Fibroblast of lung (primary cell): Measurements from ENCODE around the gene MYO10. TPM values are rescaled to one million over a fixed set of nuclear protein-coding genes. Genes with fewer than 3 reads are reported as not detected.

Experiments
- DNase-seq, 2 donors: peaks; one replicate each; pipeline versions ENCODE4 v3.0.0 to v3.0.0-alpha.2; 2010; ENCODE audit warnings: low read depth in 2 of 2
- H2AFZ ChIP-seq: 2 replicates; pipeline ENCODE4 v1.5.1; 2012; ENCODE audit warnings: low read length, control low read depth, inconsistent platforms
- H3K27ac ChIP-seq: 2 replicates; pipeline ENCODE4 v1.5.1; 2011; ENCODE audit warnings: low read length, control low read depth; ENCODE audit not compliant: insufficient read depth
- H3K27me3 ChIP-seq: 2 replicates; pipeline ENCODE4 v1.5.1; 2011; ENCODE audit warnings: mild to moderate bottlenecking, low read length; ENCODE audit not compliant: control insufficient read depth, insufficient read depth
- H3K36me3 ChIP-seq: 2 replicates; pipeline ENCODE4 v1.5.1; 2011; ENCODE audit warnings: low read length; ENCODE audit not compliant: control insufficient read depth, insufficient read depth
- H3K4me1 ChIP-seq: 2 replicates; pipeline ENCODE4 v1.5.1; 2011; ENCODE audit warnings: low read length; ENCODE audit not compliant: control insufficient read depth, insufficient read depth; ENCODE audit errors: extremely low read depth
- H3K4me2 ChIP-seq: 2 replicates; pipeline ENCODE4 v1.5.1; 2011; ENCODE audit warnings: low read length, control low read depth; ENCODE audit not compliant: insufficient read depth; ENCODE audit errors: extremely low read depth
- H3K4me3 ChIP-seq, 4 experiments: fragments of 200-600 bp in 1 of 4; sonication (generic) in 1 of 4; replicated peaks in 1 of 4; 2 replicates each; pipeline ENCODE4 v1.5.1; 2011 to 2016; ENCODE audit warnings: low read length in 4 of 4, low read depth in 3 of 4, mild to moderate bottlenecking in 3 of 4, control low read depth in 2 of 4, inconsistent platforms in 1 of 4, mixed read lengths in 1 of 4; ENCODE audit not compliant: insufficient read depth in 1 of 4; ENCODE audit errors: control extremely low read depth in 1 of 4
- H3K79me2 ChIP-seq: 2 replicates; pipeline ENCODE4 v1.5.1; 2012; ENCODE audit warnings: mild to moderate bottlenecking, low read length, inconsistent platforms; ENCODE audit not compliant: control insufficient read depth, insufficient read depth
- H3K9ac ChIP-seq: 2 replicates; pipeline ENCODE4 v1.5.1; 2011; ENCODE audit warnings: mild to moderate bottlenecking, low read length, control low read depth; ENCODE audit not compliant: insufficient read depth
- H3K9me3 ChIP-seq: 2 replicates; pipeline ENCODE4 v1.5.1; 2012; ENCODE audit warnings: low read depth, low read length; ENCODE audit not compliant: control insufficient read depth, insufficient read depth
- H4K20me1 ChIP-seq: 2 replicates; pipeline ENCODE4 v1.5.1; 2011; ENCODE audit warnings: low read length; ENCODE audit not compliant: control insufficient read depth, insufficient read depth; ENCODE audit errors: extremely low read depth
- CTCF ChIP-seq, 2 donors: IDR thresholded peaks in 1 of 2; conservative IDR thresholded peaks in 1 of 2; 1 replicate in 1 of 2; 2 replicates in 1 of 2; pipeline ENCODE4 v1.5.1; 2011 to 2012; ENCODE audit warnings: low read length in 2 of 2, control low read depth in 1 of 2, inconsistent platforms in 1 of 2, low read depth in 1 of 2, mild to moderate bottlenecking in 1 of 2
- EZH2 ChIP-seq: IDR thresholded peaks from 2 replicates; pipeline ENCODE4 v1.5.1; 2012; ENCODE audit warnings: low read length, control low read depth, mild to moderate bottlenecking; ENCODE audit errors: missing control alignments
- polyA plus RNA-seq, 2 donors: library from polyadenylated mRNA; depleted of rRNA in 1 of 2; stranded (reverse) in 1 of 2; unstranded in 1 of 2; fragments of >200 nt; gene quantifications; 2 replicates each; pipeline ENCODE4 v1.2.1, GENCODE V29; 2011 to 2012; ENCODE audit warnings: missing spikeins in 1 of 2
- total RNA-seq: library from RNA; depleted of rRNA; stranded (reverse); fragments of >200 nt; gene quantifications from 2 replicates; pipeline ENCODE4 v1.2.1, GENCODE V29; 2014

The MYO10 gene
- total and polyA plus RNA-seq, 2 donors (not counting 1 experiment from before 2014, with no cell fraction given), result 16.6 to 82.2 TPM

DNA sequence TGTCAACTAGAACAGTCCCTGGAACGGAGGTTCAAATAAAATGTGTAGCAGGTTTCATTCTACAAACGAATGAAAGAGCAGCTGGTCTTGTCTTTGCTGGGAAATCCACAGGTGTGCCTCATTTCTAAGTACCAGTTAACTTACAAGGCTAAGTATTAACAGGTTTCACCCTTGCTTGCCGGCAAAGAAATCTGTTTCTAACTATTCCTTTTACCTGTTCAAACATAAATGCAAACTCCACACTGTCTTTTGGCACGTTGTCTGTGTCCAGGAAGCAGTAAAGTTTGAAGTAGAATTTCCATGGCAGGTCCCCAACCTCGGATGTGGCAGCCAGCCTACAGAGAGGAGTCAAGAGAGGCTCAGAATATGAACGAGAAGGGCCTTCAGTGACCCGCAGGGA is 264.9 kb downstream of the MYO10 start:
- DNase-seq, result no peak
- H3K9me3 ChIP-seq, result no peaks in the 10 kb centered on the region
- H3K4me2 ChIP-seq, result no peak overlapping the region
- H3K27ac ChIP-seq, result no peak overlapping the region
- no peak overlapping the region for H2AFZ ChIP-seq
- H3K4me3 ChIP-seq, result no peak overlapping the region
- H3K27me3 ChIP-seq, result no peaks in the 10 kb centered on the region
- H3K9ac ChIP-seq, result no peak overlapping the region
- H3K36me3 ChIP-seq, result peaks cover 29% of the 10 kb centered on the region
- H3K4me1 ChIP-seq, result peaks cover 4% of the 10 kb centered on the region
- no peak for TF ChIP-seq CTCF (conservative IDR thresholded peaks at IDR 0.05 in 1 of 2, IDR thresholded peaks at IDR 0.05 in 1 of 2; ENCODE audit: low read depth in 1 of 2, low read length in 2 of 2)
- TF ChIP-seq EZH2, result no peak
- no peaks in the 10 kb centered on the region for H4K20me1 ChIP-seq
- H3K79me2 ChIP-seq, result no peaks in the 10 kb centered on the region

GRCh38 chr5:16669776-16670175 is 266.3 kb downstream of the MYO10 start:
- H2AFZ ChIP-seq, result no peak overlapping the region
- H3K79me2 ChIP-seq, result no peaks in the 10 kb centered on the region
- H3K9ac ChIP-seq, result no peak overlapping the region
- H4K20me1 ChIP-seq, result no peaks in the 10 kb centered on the region
- no peaks in the 10 kb centered on the region for H3K9me3 ChIP-seq
- no peak overlapping the region for H3K4me2 ChIP-seq
- no peak overlapping the region for H3K4me3 ChIP-seq
- no peak overlapping the region for H3K27ac ChIP-seq
- peaks cover 4% of the 10 kb centered on the region for H3K4me1 ChIP-seq
- DNase-seq, result peak; percentile 79 to 91
- TF ChIP-seq EZH2 (no peak), CTCF (conservative IDR thresholded peaks at IDR 0.05 in 1 of 2, IDR thresholded peaks at IDR 0.05 in 1 of 2; ENCODE audit: low read depth in 1 of 2, low read length in 2 of 2) (no peak)
- no peaks in the 10 kb centered on the region for H3K27me3 ChIP-seq
- peaks cover 27% of the 10 kb centered on the region for H3K36me3 ChIP-seq

DNA sequence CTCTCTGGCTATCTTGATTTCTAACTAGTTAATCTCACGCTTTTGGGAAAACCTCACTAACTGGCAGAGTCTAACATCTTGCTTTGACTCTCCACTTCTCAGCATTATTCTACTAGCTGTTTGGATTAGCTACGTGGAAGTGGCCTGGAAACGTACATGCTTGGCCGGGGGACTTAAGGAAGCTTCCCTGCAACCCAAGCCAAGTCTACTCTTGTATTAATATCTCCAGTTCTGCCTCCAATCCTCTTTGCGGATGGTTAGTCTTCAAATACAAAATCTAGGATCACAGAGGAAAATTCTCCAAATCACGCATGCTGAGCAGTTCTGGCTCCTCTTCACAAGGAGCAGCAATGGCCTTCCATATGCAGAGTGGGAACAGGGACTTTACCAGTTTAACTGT is 267.5 kb downstream of the MYO10 start:
- TF ChIP-seq CTCF (conservative IDR thresholded peaks at IDR 0.05 in 1 of 2, IDR thresholded peaks at IDR 0.05 in 1 of 2; ENCODE audit: low read depth in 1 of 2, low read length in 2 of 2) (no peak), EZH2 (no peak)
- H3K4me2 ChIP-seq, result no peak overlapping the region
- peaks cover 26% of the 10 kb centered on the region for H3K36me3 ChIP-seq
- H4K20me1 ChIP-seq, result no peaks in the 10 kb centered on the region
- no peaks in the 10 kb centered on the region for H3K79me2 ChIP-seq
- H3K27me3 ChIP-seq, result no peaks in the 10 kb centered on the region
- H3K9ac ChIP-seq, result no peak overlapping the region
- H3K27ac ChIP-seq, result no peak overlapping the region
- no peak overlapping the region for H3K4me3 ChIP-seq
- no peak for DNase-seq
- peaks cover 4% of the 10 kb centered on the region for H3K4me1 ChIP-seq
- H3K9me3 ChIP-seq, result no peaks in the 10 kb centered on the region
- no peak overlapping the region for H2AFZ ChIP-seq
